Suppressor macrophage treated with lipopolysaccharide for 1 hour (primary cell): Measurements from ENCODE around the gene UBE2O.

Source experiments
- DNase-seq, 3 donors: peaks; one replicate each; pipeline ENCODE4 v3.0.0-alpha.2; 2020 to 2022

Gene UBE2O

GRCh38 chr17:76462556-76463290 lies 9.8 kb upstream of the UBE2O start:
- no peak for DNase-seq

GRCh38 chr17:76461765-76462555 lies 9.0 kb upstream of the UBE2O start:
- DNase-seq, result no peak

- DNase-seq, result no peak
These were observed 6.7 kb upstream of the UBE2O start for GRCh38 chr17:76459674-76460073.

- DNase-seq, result peak; percentile 50 to 66 (median 52)
These were observed 5.9 kb upstream of the UBE2O start for GRCh38 chr17:76458580-76459490.

GRCh38 chr17:76453431-76453743 lies 435 bp upstream of the UBE2O start:
- no peak for DNase-seq

- peak; percentile 25 to 57 (median 36) for DNase-seq
These were observed 759 bp downstream of the UBE2O start for GRCh38 chr17:76452127-76452659.

- DNase-seq, result no peak
These were observed 1.4 kb downstream of the UBE2O start for GRCh38 chr17:76451506-76451905.

- DNase-seq, result no peak
These were observed 3.8 kb downstream of the UBE2O start for GRCh38 chr17:76449126-76449525.

GRCh38 chr17:76447931-76448652 lies 4.9 kb downstream of the UBE2O start:
- no peak for DNase-seq

- peak in 2 of 3 donors; percentile 50 to 53 for DNase-seq
These were observed 6.3 kb downstream of the UBE2O start for GRCh38 chr17:76446449-76447231.

- peak in 1 of 3 donors; percentile 27 for DNase-seq
These were observed 7.1 kb downstream of the UBE2O start for GRCh38 chr17:76445697-76446448.

- DNase-seq, result no peak
These were observed 8.2 kb downstream of the UBE2O start for GRCh38 chr17:76444518-76445311.

- DNase-seq, result no peak
These were observed 10.3 kb downstream of the UBE2O start for GRCh38 chr17:76442341-76443338.

GRCh38 chr17:76441686-76442340 lies 11.1 kb downstream of the UBE2O start:
- no peak for DNase-seq

- DNase-seq, result no peak
These were observed 12.1 kb downstream of the UBE2O start for GRCh38 chr17:76440751-76441362.

- no peak for DNase-seq
These were observed 13.5 kb downstream of the UBE2O start for GRCh38 chr17:76439314-76439928.

- no peak for DNase-seq
These were observed 14.0 kb downstream of the UBE2O start for GRCh38 chr17:76438906-76439305.
